Measurements from ENCODE around the gene CCNT2. TPM values are rescaled to one million over a fixed set of nuclear protein-coding genes. Genes with fewer than 3 reads are reported as not detected.

The CCNT2 gene
- total RNA-seq, 6 experiments from 2014 or later: 13.2 to 23.6 (median 17.5) TPM

GRCh38 chr2:134934150-134934549 lies 15.5 kb downstream of the CCNT2 start:
- WGBS (ENCODE audit: insufficient coverage, low coverage, low lambda C conversion rate, missing lambda C conversion rate): 0% methylated on average over 2 of the region's 2 CpGs
- peak; percentile 24 for TF ChIP-seq POLR2A (IDR thresholded peaks at IDR 0.05)
- no peak for TF ChIP-seq CTCF (IDR thresholded peaks at IDR 0.05)
- Histone ChIP-seq H3K4me1 (peaks cover 0 to 59% (median 23%) of the 10 kb centered on the region in 4 donors), H3K27ac (peak overlapping the region; percentile 48 to 72 (median 58)), H3K36me3 (peaks cover 0 to 11% (median 2%) of the 10 kb centered on the region in 4 donors), H3K4me3 (peak overlapping the region in 2 of 3 donors; percentile 4 to 7), H3K9me3 (no peaks in the 10 kb centered on the region), H3K27me3 (no peaks in the 10 kb centered on the region)
- intact Hi-C loops (cut with DNase I): no loop called here
- no peak for DNase-seq
- peak; percentile 67 to 81 (median 80) for ATAC-seq

- ATAC-seq: peak; percentile 57 to 71 (median 60)
- Histone ChIP-seq H3K27ac (peak overlapping the region; percentile 25 to 72 (median 58)), H3K36me3 (peaks cover 0 to 16% (median 5%) of the 10 kb centered on the region in 4 donors), H3K27me3 (no peaks in the 10 kb centered on the region), H3K4me3 (peak overlapping the region in 2 of 3 donors; percentile 4 to 7), H3K9me3 (no peaks in the 10 kb centered on the region), H3K4me1 (peaks cover 0 to 59% (median 23%) of the 10 kb centered on the region in 4 donors)
- no peak for TF ChIP-seq POLR2A (IDR thresholded peaks at IDR 0.05)
- no peak for TF ChIP-seq CTCF (IDR thresholded peaks at IDR 0.05)
- no peak for DNase-seq
- intact Hi-C loops (cut with DNase I): no loop called here
- 0% methylated on average over 1 of the region's 1 CpG for WGBS (ENCODE audit: insufficient coverage, low coverage, low lambda C conversion rate, missing lambda C conversion rate)
Measured at GRCh38 chr2:134934641-134935040, 16.0 kb downstream of the CCNT2 start.

GRCh38 chr2:134936691-134937090 lies 18.1 kb downstream of the CCNT2 start:
- TF ChIP-seq POLR2A (IDR thresholded peaks at IDR 0.05) (no peak), CTCF (IDR thresholded peaks at IDR 0.05) (no peak)
- no peaks in the 10 kb centered on the region for H3K27me3 ChIP-seq
- WGBS (ENCODE audit: insufficient coverage, low coverage, low lambda C conversion rate, missing lambda C conversion rate): 54% methylated on average over 4 of the region's 4 CpGs
- peaks cover 0 to 54% (median 21%) of the 10 kb centered on the region in 4 donors for H3K4me1 ChIP-seq
- H3K4me3 ChIP-seq: no peak overlapping the region
- intact Hi-C loops (cut with DNase I): no loop called here
- no peak overlapping the region for H3K27ac ChIP-seq
- ATAC-seq: no peak
- H3K9me3 ChIP-seq: no peaks in the 10 kb centered on the region
- no peak for DNase-seq
- H3K36me3 ChIP-seq: peaks cover 0 to 34% (median 8%) of the 10 kb centered on the region in 4 donors

DNA sequence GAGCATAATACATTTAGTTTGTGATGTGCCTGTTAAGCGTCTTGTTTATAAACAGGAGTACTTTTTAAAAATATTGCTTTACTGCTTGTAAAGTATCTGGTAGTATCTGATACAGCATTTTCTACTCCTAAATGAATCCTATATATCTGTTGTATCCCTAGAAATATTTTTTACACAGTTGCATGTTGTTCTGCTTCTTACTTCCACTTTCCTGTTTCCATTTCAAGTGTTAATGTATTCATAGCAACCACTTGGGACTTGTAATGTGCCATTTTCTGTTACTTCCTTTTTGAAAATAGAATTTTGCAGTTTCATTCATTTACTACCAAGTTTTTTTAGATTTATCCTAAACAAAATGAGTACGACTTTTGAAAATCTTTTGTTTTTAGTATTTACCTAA lies 24.9 kb downstream of the CCNT2 start:
- peaks cover 0 to 56% (median 13%) of the 10 kb centered on the region in 4 donors for H3K36me3 ChIP-seq
- no peak for DNase-seq
- no peak for TF ChIP-seq POLR2A (IDR thresholded peaks at IDR 0.05)
- TF ChIP-seq CTCF (IDR thresholded peaks at IDR 0.05): no peak
- H3K4me1 ChIP-seq: no peaks in the 10 kb centered on the region
- intact Hi-C loops (cut with DNase I): no loop called here
- ATAC-seq: peak in 1 of 4 donors; percentile 30
- 85% methylated on average over 2 of the region's 2 CpGs for WGBS (ENCODE audit: insufficient coverage, low coverage, low lambda C conversion rate, missing lambda C conversion rate)
- H3K27me3 ChIP-seq: no peaks in the 10 kb centered on the region
- no peak overlapping the region for H3K4me3 ChIP-seq
- no peak overlapping the region for H3K27ac ChIP-seq
- H3K9me3 ChIP-seq: no peaks in the 10 kb centered on the region
